ACHN (cell line): ENCODE measurements around the gene NHSL2.
"Not testable (repeated sequence)": the region's sequence is repeated elsewhere in the genome, so short reads cannot be mapped to it uniquely, and the experiment has no call there.

Source experiments
- DNase-seq: peaks from one replicate; pipeline ENCODE4 v3.0.0-alpha.2; 2015
- in situ Hi-C: cut with HindIII; loops from 2 replicates; pipeline ENCODE4 v1.10.0; 2017; ENCODE audit warnings: low sequenced_read_pairs, low pct_ligation_motif_present, low pct_unique_long_range_greater_than_20kb

Gene NHSL2

GRCh38 chrX:71910643-71910985, at the start of gene NHSL2:
TSS of gene NHSL2 (plus strand) at chrX:71910845.
- no peak for DNase-seq
- in situ Hi-C loops, result no loop called here

- in situ Hi-C loops, result no loop called here
- DNase-seq, result no peak
These were observed 43.0 kb upstream of the NHSL2 start for GRCh38 chrX:71867680-71868079.

- in situ Hi-C loops, DNase-seq: not testable (repeated sequence)
These were observed 41.1 kb upstream of the NHSL2 start for GRCh38 chrX:71869566-71869965.

GRCh38 chrX:71870208-71871098, 40.2 kb upstream of the NHSL2 start:
- DNase-seq, result peak; percentile 23
- in situ Hi-C loops, result no loop called here

GRCh38 chrX:71871367-71871766, 39.3 kb upstream of the NHSL2 start:
- in situ Hi-C loops, result no loop called here
- no peak for DNase-seq

GRCh38 chrX:71872542-71873458, 37.8 kb upstream of the NHSL2 start:
- DNase-seq, result no peak
- in situ Hi-C loops, result no loop called here

- DNase-seq, result no peak
- in situ Hi-C loops, result no loop called here
These were observed 37.2 kb upstream of the NHSL2 start for GRCh38 chrX:71873459-71873833.

GRCh38 chrX:71876841-71877240, 33.8 kb upstream of the NHSL2 start:
- DNase-seq, in situ Hi-C loops: not testable (repeated sequence)

- in situ Hi-C loops, result no loop called here
- DNase-seq, result no peak
These were observed 25.5 kb upstream of the NHSL2 start for GRCh38 chrX:71885099-71885498.

- in situ Hi-C loops, result no loop called here
- no peak for DNase-seq
These were observed 15.0 kb upstream of the NHSL2 start for GRCh38 chrX:71895607-71896006.

GRCh38 chrX:71906144-71906543, 4.5 kb upstream of the NHSL2 start:
- in situ Hi-C loops, result no loop called here
- no peak for DNase-seq

GRCh38 chrX:71908387-71908786, 2.3 kb upstream of the NHSL2 start:
- no peak for DNase-seq
- in situ Hi-C loops, result no loop called here

- in situ Hi-C loops, result no loop called here
- peak; percentile 2 for DNase-seq
These were observed 689 bp upstream of the NHSL2 start for GRCh38 chrX:71909956-71910355.

- peak; percentile 3 for DNase-seq
These were observed 513 bp downstream of the NHSL2 start for GRCh38 chrX:71910986-71911730.

GRCh38 chrX:71911731-71912050, 1.0 kb downstream of the NHSL2 start:
- no peak for DNase-seq
- in situ Hi-C loops, result no loop called here

More at GRCh38 chrX:71910986-71911730, 513 bp downstream of the NHSL2 start:
- in situ Hi-C loops, result no loop called here

- DNase-seq, result no peak
- in situ Hi-C loops, result no loop called here
These were observed 1.5 kb downstream of the NHSL2 start for GRCh38 chrX:71912156-71912555.

GRCh38 chrX:71913156-71913950, 2.7 kb downstream of the NHSL2 start:
- DNase-seq, result no peak
- in situ Hi-C loops, result no loop called here

- in situ Hi-C loops, result no loop called here
- DNase-seq, result no peak
These were observed 7.1 kb downstream of the NHSL2 start for GRCh38 chrX:71917621-71918343.
